NOMO-1 treated with dmso at 0.1 percent for 144 hours (cell line): ENCODE results near the gene EFNA4.

Experiments used
- DNase-seq: peaks from one replicate; lab custom pipeline; 2025; ENCODE audit not compliant: unreplicated experiment; lab: John Stamatoyannopoulos, UW

The EFNA4 gene

DNA sequence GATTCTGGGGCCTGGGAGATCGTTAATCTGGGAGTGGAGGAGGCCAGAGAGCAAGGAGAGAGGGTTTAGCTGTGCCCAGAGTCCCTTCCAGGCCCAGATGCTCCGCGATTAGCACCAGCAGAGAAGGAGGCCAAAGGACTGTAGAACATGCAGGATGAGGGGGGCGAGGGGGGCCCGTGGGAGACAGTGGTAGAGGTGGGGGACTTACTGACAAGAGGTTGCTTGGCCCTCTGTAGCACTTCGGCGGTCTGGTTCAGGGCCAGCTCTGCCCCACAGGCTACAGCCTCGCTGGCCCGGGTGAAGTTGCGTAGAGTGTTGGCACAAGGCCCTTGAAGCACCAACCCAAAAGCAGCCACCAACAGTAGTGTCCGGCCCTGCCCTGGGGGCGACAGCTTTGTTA, 30.7 kb upstream of the EFNA4 start:
- no peak for DNase-seq

DNA sequence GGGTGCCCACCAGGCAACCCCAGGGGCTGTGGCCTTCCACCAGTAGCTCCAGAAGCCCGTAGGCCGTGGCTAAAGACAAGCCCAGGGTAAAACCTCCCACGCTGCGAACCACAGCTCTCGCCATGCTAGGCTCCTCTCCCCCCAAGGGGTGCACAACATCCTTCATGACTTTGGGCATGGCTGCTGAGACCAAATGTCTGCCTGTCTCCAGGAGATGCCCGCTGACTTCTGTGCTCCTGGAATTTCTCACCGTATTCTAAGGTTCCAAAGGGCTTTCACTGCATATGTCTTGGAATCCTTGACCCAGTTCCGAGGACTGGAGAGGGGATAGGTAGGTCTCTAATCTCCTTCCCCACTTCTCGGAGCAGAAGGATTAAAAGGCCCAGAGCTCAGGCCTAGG, 30.0 kb upstream of the EFNA4 start, which contains the start of the genes DCST1 and DCST2:
Gene DCST1, plus strand, starts transcription at position 301 of the 400 bp plus-strand sequence. CDS start 213 bp downstream, outside the sequence.
Gene DCST2, minus strand, starts transcription at position 258 of the 400 bp plus-strand sequence. Its CDS starts 80 bp downstream, at position 178.
- no peak for DNase-seq

DNA sequence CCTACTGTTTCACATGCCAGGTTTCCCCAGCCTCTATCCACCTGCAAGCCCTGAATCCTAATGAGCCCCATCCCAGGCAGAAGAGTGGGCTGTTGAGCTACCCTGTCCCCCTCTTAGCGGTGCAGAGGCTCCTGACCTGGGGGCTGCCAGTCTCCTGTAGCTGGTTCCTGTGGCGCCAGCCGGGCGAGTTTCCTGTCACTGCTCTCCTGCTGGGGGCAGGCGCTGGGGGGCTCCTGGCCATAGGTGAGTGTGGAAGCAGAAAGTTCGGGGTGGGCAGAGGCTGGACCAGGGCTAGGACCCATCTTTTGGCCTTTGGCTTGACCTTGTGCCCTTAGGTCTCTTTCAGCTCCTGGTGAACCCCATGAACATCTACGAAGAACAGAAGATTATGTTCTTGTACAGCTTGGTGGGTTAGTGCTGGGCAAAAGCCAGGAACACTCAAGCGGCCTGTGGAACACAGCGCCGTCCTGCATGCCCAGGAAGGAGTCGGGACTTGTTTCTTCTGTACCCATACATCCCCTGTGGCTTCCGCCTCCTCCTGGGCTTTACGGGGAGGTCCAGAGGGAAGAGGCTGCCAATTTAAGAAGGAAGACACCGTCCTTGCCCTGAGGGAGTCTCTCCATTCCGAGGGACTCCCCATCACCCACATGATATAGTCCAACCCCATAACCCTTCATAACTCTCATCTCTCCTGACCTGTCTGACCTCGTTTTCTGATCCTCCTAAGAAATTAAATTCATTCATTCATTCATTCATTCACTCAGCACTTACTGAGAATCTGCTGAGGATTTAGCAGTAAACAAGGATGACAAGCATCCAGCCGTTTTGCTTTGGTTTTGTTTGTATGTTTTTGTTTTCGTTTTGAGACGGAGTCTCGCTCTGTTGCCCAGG, 29.0 kb upstream of the EFNA4 start:
- DNase-seq = no peak

DNA sequence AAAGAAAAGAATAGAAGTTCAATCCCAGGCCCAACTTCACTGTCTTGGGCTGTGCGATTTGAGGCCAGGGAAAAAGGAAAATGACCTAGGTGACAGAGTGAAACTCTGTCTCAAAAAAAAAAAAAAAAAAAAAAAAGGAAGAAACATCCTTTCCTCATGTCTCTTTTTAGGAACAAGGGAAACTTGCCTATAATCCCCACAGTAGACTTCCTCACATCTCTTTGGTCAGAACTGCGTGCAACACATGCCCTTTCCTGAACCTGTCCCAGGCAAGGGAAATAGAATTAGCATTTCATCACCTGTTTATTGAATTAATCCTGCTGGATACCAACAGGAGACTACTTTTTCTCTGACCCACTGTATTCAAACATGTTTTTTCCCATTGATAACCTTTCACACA, 27.6 kb upstream of the EFNA4 start:
- DNase-seq = no peak

DNA sequence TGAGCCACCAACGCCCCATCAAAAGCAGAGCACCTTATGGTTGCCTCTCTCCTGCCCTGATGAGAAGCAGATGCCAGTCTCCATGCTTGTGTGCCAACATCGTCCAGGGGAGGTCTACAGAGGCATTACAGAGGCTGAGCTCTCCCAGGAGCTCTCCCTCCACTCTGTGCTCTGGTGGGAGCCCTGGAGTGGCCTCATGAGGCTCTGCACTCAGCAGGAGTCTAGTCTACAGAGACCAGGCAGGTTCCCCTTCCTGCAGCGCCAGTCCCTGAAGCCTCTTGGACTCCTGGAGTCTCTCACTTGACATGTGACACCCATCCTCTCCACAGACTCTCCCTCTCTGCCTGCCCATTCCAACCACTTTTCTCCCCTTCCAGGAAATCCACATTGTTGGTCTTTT, 26.5 kb upstream of the EFNA4 start:
- DNase-seq = no peak

DNA sequence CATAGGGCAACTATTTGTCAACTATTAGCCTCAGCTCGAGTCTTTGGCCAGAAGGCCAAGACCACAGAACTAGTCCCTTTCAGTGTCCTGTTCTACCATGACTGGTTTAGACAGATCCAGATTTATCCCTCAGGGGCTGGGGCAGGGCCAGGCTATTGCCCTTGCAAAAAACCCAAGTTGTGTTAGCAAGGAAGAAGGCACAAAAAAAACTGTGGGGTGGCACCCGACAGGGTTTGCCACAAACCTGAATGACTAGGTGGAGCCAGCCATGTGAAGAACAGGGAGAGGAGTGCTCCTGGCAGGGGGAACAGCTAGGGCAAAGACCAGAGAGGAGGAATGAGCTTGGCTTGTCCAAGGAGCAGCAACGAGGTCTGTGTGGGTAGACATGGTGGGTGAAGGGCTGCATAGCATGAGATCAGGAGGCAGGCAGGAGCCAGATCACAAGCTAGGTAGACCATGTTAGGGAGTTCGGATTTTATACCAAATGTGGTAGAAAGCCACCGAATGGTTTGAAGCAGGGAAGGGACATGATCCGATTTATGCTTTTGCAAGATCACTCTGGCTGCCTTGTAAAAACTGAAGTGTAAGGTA, 25.6 kb upstream of the EFNA4 start:
- no peak for DNase-seq

DNA sequence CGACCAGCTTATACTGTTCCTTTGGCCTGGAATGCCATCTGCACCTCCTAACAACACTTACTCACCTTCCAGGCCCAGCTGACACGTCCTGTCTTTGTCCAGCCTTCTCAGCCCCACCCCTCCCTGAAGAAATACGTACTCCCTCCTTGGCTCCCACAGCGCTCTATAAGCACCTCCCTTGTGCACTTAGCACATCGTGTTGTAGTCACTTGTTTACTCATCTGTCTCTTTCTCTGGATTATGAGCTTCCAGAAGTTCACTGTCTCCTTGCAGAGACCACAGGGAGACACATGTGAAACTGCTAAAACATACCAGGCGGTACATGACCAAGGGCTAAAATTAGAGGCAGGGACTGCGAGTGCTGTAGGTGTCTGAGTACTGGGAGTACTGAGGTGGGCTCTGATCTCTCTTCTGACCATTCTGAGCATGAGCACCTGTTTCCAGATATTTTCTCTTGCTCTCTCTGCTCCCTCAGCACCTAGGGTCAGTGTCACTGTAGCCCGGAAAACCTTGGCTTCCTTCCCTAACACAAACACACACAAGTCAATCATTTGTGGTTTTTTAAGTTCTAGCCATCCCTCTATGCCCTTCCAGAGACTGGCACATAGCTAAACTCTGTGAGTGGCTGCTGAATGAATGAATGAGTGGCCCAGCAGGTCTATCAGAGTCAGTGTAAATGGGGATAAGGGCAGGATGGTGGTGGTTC, 24.8 kb upstream of the EFNA4 start:
- no peak for DNase-seq

DNA sequence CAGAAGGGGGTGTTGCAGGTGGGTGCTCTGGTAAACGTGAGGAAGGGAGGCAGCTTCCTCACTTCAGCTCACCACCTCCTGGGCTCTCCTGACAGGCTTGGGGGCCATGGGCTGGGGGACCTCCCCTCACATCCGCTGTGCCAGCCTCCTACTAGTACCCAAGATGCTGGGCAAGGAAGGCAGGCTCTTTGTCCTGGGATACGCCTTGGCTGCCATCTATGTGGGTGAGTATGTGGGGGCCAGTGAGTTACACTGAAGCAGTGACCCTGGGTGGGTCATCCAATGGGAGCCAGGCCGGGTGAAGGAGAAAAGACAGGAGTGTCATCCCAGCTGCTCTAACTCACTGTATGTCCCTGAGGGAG, 24.3 kb upstream of the EFNA4 start:
- DNase-seq = no peak

DNA sequence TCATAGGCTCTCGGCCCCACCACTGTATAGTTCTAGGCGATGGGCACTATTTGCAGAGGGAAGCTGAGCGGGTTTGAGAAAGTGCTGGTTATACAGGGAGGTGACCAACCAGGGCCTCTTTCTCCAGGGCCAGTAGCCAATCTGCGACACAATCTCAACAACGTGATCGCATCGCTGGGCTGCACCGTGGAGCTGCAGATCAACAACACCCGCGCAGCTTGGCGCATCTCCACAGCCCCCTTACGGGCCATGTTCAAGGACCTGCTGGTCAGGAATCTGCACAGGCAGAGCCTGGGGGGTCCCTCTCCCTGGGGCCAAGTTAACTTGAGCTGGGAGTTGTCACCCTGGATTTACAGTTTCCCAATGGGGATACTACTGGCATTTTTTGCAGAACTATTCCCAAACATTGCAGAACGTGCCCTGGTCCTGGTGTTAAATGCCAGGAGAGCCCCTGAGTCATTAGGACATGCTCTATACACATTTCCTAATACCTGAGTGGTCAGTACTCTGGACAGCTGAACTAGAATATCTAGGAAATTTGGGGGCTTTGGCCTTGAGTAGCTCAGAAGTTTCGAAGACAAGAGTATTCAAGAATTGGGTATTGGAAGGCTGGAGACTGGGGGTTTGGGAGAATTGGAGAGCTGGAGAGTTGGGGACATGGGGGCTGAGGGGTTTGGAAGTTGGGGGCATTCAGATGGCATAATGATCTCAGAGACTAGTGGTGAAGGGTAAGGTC, 23.0 kb upstream of the EFNA4 start:
- no peak for DNase-seq

DNA sequence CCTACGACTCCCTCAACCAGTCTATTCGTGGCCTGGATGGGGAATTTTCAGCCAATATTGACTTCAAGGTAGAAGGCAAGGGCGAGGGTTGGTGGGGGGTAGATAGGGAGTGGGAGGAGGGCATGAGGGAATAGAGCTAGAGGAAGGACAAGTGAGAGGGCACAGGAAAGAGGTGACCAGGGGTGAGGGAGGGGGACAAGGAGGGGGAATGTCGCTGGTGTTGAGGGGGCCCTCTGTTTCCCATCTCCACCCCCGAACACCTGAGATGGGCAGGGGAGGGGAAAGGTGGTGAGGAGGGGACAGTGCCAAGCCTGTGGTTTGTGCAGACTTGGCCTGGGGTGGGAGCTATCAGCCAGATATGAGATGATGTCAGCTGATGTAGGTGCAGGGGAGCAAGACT, 20.8 kb upstream of the EFNA4 start:
- no peak for DNase-seq

DNA sequence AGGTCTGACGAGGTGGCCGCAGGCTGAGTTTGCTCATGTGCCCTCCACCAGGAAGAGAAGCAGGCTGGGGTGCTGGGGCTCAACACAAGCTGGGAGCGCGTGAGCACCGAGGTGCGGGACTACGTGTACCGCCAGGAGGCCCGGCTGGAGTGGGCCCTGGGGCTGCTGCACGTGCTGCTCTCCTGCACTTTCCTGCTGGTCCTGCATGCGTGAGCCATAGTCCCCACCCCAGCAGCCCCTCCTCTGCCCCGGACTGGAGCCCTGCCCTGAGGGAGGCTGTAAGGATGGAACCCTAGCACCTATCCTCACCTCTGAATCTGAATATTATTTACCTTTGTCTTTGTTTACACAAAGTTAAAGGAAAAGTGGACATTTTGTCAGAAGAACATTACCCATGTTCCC, 20.2 kb upstream of the EFNA4 start:
- DNase-seq = no peak

DNA sequence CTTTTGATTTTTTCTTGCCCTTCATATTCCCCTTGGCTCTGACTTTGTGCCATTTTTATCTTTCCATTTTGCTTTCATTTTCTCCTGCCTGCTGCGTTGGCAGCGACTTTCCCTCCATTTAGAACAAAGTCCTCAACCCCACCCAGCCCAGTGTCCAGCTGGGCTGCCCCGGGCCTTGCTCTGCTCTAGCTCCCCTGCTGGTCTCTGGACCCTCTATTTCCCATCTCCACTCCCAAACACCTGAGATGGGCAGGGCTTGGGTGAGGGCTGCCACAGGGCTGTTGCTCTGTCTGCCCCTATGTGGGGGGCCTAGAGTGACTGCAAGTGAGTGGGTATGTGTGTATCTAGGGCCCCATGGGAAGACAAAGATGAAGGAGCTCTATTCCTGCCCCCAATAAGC, 19.7 kb upstream of the EFNA4 start:
- DNase-seq = no peak

DNA sequence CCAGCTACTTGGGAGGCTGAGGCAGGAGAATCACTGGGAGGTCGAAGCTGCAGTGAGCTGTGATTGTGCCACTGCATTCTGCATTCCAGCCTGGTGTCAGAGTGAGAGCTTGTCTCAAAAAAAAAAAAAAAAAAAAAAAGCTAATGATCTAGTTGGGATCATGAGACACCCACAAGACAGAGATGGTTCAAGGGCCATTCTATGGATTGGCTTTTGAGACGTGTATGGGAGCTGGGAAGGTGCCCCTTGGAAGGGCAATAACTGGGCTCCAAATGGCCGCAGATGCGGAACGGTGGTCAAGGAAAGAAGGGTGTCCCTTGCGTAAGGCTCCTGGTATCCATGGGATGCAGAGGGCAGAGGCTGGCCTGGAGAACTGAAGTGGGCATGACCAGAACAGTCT, 19.2 kb upstream of the EFNA4 start:
- DNase-seq = no peak

DNA sequence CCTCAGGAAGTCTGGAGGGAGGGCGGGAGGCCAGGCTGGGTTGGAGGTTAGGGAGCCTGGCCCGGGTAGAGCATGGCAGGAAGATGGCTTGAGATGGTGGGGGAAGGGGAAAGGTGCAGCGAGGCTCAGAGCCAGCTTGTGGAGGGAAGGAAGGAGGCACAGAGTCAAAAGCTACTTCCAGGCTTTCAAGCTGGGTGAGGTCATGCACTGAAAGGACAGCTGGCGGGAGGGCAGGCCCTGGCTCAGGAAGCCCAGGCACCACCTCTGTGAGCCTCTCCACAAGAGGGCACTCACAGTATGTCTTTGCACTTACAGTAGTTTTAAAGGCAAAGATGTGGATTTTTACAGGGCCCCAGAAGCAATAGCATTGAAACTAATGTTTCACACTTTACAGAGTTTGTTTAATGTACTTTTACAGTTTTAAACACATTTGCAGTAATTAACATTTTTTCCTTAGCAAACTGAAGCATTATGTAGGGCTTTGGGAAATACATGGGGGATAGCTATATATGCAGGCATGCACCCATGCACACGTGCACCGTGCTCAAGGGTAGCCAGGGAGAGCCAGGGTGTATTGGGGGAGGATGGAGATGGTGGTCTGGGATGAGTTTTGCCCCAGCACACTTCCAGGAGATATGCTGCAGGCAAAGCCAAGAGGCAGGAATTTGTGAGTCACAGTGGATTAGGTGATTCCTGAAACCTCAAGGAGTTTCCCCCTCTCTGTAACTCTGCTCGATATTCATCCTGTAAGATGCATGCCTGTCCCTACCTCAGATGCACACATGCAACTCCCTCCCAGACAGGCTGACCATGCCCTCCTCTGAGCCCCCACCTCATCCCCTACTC, 18.5 kb upstream of the EFNA4 start:
- peak; percentile 37 for DNase-seq

DNA sequence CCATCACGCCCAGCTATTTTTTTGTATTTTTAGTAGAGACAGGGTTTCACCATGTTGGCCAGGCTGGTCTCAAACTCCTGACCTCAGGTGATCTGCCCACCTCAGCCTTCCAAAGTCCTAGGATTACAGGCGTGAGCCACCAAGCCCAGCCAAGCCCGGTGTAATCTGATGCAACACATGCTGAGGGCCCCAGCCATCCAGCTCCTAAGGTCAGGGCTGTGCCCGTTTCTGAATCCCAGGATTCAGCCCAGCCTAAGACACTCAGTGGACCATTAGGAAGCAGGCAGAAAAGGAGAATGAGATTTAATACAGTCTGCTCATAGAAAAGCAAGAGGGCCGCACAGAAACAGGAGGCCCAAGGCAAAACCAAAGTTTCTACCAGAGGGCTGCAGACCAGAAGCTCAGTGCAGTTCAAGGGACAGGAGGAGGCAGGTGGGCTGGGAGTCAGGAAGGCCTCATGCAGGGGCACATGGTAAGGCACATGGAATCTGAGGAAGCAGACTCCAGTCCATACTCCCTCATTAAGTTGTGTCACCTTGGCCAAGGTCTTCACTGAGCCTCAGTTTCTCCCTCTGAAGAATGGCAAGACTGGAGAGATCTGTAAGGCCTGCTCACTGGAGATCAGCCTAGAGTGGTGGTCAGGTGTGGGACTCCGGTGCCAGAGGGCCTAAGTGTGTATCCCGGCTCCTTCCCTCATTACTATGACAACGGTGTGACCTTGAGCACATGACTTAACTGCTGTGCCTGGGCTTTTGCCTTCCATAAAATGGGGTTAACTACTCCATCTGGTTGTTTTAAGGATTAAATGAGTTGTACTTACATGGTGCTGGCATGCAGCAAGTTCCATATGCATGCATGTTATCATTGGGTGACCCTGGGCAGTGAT, 14.8 kb upstream of the EFNA4 start:
- no peak for DNase-seq

DNA sequence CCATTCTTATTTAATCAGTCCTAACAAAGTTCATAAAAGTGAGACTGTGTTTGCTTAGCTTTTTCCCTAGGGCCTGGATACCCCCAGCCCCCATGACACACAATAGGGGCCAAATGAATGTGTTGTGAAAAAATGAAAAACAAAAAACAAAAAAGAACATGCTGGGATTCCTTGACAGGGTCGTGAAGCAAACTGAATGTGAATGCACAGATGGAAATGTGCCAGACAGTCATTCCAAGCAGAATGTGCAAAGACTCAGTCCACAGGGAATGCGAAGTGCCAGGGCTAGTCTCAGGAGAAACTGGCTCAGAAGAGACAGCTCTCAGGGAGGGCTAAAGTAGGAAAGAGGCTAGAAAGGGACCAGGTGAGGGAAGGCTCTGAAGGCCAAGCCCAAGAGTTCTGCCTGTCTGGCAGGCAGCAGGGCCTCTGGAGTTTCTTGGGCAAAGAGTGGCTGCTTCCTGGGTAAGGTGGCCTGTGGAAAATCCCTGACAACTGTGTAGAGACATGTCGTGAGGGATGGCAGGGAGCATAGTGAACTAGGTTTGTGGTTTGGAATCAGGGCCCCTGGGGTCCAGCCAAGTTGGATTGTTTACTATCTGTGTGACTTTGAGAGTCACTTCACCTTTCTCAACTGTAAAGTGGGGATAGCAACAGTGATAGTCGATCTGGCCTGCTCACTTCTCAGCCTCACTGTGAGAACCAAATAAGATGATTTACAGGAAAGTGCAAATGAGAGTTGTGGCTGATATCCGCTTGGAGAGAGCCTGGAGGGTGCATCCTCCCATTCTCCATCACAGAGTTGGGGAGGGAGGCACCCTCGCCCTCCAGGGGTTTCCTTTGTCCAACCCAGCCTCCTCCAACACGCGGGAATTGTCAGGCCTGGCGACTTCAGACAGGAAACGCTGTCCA, 13.6 kb upstream of the EFNA4 start:
- no peak for DNase-seq

DNA sequence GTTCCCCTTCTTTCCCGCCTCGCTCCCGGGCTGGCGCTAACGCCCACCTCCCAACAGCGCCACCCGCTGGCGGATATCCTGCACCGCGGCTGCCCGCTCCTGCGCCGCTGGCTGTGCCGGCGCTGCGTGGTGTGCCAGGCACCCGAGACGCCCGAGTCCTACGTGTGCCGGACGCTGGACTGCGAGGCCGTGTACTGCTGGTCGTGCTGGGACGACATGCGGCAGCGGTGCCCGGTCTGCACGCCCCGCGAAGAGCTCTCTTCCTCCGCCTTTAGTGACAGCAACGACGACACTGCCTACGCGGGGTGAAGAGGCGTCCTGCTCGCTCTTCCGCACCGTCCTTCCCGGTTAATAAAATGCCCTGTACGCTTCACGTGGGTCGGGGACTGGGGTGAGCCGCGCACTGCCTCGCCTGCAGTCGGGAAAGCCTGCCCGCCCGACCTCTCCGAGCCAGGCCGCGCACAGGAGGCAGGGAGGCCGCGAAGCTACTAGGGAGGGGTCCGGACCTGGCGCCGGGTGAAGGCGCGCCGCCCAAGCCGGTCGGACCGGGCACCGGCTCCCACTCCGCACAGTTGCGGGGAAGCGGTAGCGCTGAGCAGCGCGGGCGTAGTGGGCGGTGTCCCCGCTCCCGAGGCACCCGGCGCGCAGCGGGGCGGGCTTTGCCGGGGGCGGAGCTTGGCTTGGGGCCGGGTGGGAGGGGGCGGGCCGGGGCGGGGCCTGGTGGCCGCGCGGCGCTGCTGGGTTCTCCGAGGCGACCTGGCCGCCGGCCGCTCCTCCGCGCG, 12.8 kb upstream of the EFNA4 start, which contains the start of gene ADAM15:
Gene ADAM15, plus strand, starts transcription at position 757 of the 782 bp plus-strand sequence. CDS start 71 bp downstream, outside the sequence.
- peak; percentile 72 for DNase-seq
